Fibroblast of skin of right quadriceps (primary cell): ENCODE measurements around the gene ASNSD1.
"Not testable (repeated sequence)": the region's sequence is repeated elsewhere in the genome, so short reads cannot be mapped to it uniquely, and the experiment has no call there.

Experiments
- DNase-seq: peaks from one replicate; pipeline ENCODE4 v3.0.0-alpha.2; 2013

Gene ASNSD1

GRCh38 chr2:189696223-189696622 is 35.0 kb downstream of the ASNSD1 start:
- DNase-seq, result no peak

- peak; percentile 55 for DNase-seq
These were observed 37.0 kb downstream of the ASNSD1 start for GRCh38 chr2:189698020-189698887.

GRCh38 chr2:189700681-189701080 is 39.4 kb downstream of the ASNSD1 start:
- DNase-seq, result no peak

- DNase-seq, result no peak
These were observed 40.8 kb downstream of the ASNSD1 start for GRCh38 chr2:189702071-189702470.

GRCh38 chr2:189709501-189710221 is 48.4 kb downstream of the ASNSD1 start:
- no peak for DNase-seq

- DNase-seq, result not testable (repeated sequence)
These were observed 56.3 kb downstream of the ASNSD1 start for GRCh38 chr2:189717593-189717992.

GRCh38 chr2:189719571-189719970 is 58.3 kb downstream of the ASNSD1 start:
- DNase-seq, result no peak
